Spinal cord (tissue), 10 donors: ENCODE measurements around the gene TRIP4. TPM values are rescaled to one million over a fixed set of nuclear protein-coding genes. Genes with fewer than 3 reads are reported as not detected.
A peak's percentile ranks its signal among the peaks of the same experiment; 100 is the strongest.
"Not testable (repeated sequence)": the region's sequence is repeated elsewhere in the genome, so short reads cannot be mapped to it uniquely, and the experiment has no call there.

ENCODE experiments used
- DNase-seq, 6 donors: peaks; one replicate each; pipeline versions ENCODE4 v3.0.0 to v3.0.0-alpha.2; 2013 to 2015; ENCODE audit warnings: low spot score in 6 of 6, low read depth in 4 of 6
- H3K27ac ChIP-seq: one replicate; pipeline ENCODE4 v1.5.1; 2013; ENCODE audit warnings: low read depth, low read length, control low read depth
- H3K27me3 ChIP-seq: one replicate; pipeline ENCODE4 v1.6.1; 2013; ENCODE audit warnings: low read length; ENCODE audit not compliant: control insufficient read depth, insufficient read depth
- H3K36me3 ChIP-seq: one replicate; pipeline ENCODE4 v1.6.1; 2013; ENCODE audit warnings: low read length; ENCODE audit not compliant: control insufficient read depth, insufficient read depth
- H3K4me1 ChIP-seq: one replicate; pipeline ENCODE4 v1.6.1; 2013; ENCODE audit warnings: low read length; ENCODE audit not compliant: control insufficient read depth, insufficient read depth
- H3K4me3 ChIP-seq: one replicate; pipeline ENCODE4 v1.5.1; 2013; ENCODE audit warnings: low read depth, low read length, control low read depth
- H3K9me3 ChIP-seq: one replicate; pipeline ENCODE4 v1.6.1; 2013; ENCODE audit warnings: low read length; ENCODE audit not compliant: control insufficient read depth, insufficient read depth
- WGBS: methylation state at CpG from one replicate; pipeline ENCODE4 v1.1.5; 2013; ENCODE audit warnings: missing lambda C conversion rate; ENCODE audit not compliant: insufficient coverage; 5-methylcytosine and 5-hydroxymethylcytosine counted together
- polyA plus RNA-seq, 2 donors: library from polyadenylated mRNA; unstranded; fragments of 120-200 nt; gene quantifications; one replicate each; pipeline ENCODE4 v1.2.1, GENCODE V29; 2013; ENCODE audit not compliant: insufficient read length in 2 of 2
- small RNA-seq: library from RNA; depleted of rRNA; stranded (forward); fragments of <200 nt; gene quantifications from one replicate; pipeline ENCODE3, GENCODE V24; 2014; ENCODE audit warnings: low replicate concordance
- total RNA-seq, 2 donors: library from RNA; depleted of rRNA in 1 of 2; stranded (reverse); fragments of 120-200 nt in 1 of 2; fragments of >200 nt in 1 of 2; gene quantifications; one replicate each; pipeline versions ENCODE4 v1.2.3 to v1.2.4, GENCODE V29; 2013 to 2014
- donor health status: healthy.

TRIP4 gene
- total and polyA plus RNA-seq, 4 donors: 15.3 to 28.4 (median 23.0) TPM

DNA sequence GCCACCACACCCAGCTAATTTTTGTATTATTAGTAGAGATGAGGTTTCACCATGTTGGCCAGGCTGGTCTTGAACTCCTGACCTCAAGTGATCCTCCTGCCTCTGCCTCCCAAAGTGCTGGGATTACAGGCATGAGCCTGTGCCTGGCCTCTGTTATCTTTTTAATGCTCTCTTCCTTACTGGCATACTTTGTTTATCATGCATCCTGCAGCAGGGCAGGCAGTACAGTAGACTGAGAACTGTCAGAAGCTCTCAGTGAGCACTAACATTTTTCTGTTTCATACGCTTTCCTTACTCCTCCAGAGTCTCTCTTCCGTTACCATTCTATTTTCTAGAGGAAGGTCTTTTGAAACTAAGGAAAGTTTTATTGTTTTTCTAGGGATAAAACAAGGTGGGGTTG, 108.3 kb downstream of the TRIP4 start:
- H3K36me3 ChIP-seq: peaks cover 10% of the 10 kb centered on the region
- not testable (repeated sequence) for H3K27me3 ChIP-seq, H3K4me1 ChIP-seq, H3K9me3 ChIP-seq, H3K27ac ChIP-seq, H3K4me3 ChIP-seq, DNase-seq
- WGBS: no CpG with 5 or more reads among the region's 2 CpGs

GRCh38 chr15:64500695-64501395, 113.2 kb downstream of the TRIP4 start:
- H3K9me3 ChIP-seq: no peaks in the 10 kb centered on the region
- H3K27ac ChIP-seq: no peak overlapping the region
- H3K4me3 ChIP-seq: no peak overlapping the region
- WGBS: 25% methylated on average over 1 of the region's 3 CpGs
- DNase-seq: peak in 1 of 6 donors; percentile 71
- peaks cover 26% of the 10 kb centered on the region for H3K4me1 ChIP-seq
- peaks cover 11% of the 10 kb centered on the region for H3K36me3 ChIP-seq
- H3K27me3 ChIP-seq: no peaks in the 10 kb centered on the region

- no peak overlapping the region for H3K4me3 ChIP-seq
- H3K4me1 ChIP-seq: peaks cover 26% of the 10 kb centered on the region
- DNase-seq: peak in 2 of 6 donors; percentile 55 to 81
- peak overlapping the region; percentile 54 for H3K27ac ChIP-seq
- no CpG with 5 or more reads among the region's 1 CpG for WGBS
- H3K27me3 ChIP-seq: no peaks in the 10 kb centered on the region
- no peaks in the 10 kb centered on the region for H3K9me3 ChIP-seq
- H3K36me3 ChIP-seq: peaks cover 10% of the 10 kb centered on the region
Measured at GRCh38 chr15:64501396-64501715, 113.7 kb downstream of the TRIP4 start.

DNA sequence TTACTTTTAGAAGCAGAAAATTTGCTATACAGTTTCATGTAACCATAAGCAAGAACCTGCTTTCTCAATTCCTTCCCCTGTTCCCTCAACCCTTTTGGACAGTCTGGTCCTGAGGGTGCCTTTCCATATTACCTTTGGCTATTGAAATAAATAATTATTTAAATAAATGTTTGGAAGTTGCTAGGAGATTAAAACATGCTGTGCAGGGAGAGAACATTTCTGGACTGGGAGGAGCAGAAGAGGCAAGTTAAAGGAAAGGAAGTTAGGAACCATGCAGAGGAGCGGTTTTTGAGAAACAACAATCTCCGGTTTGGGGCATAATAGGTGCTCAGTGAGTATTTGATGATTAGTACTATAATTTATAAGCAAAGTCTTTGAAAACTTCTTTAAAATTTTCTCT, 114.5 kb downstream of the TRIP4 start:
- H3K9me3 ChIP-seq: no peaks in the 10 kb centered on the region
- H3K27ac ChIP-seq: peak overlapping the region; percentile 54
- no peaks in the 10 kb centered on the region for H3K27me3 ChIP-seq
- no CpG with 5 or more reads among the region's 2 CpGs for WGBS
- peaks cover 27% of the 10 kb centered on the region for H3K4me1 ChIP-seq
- DNase-seq: no peak
- peaks cover 10% of the 10 kb centered on the region for H3K36me3 ChIP-seq
- H3K4me3 ChIP-seq: no peak overlapping the region

DNA sequence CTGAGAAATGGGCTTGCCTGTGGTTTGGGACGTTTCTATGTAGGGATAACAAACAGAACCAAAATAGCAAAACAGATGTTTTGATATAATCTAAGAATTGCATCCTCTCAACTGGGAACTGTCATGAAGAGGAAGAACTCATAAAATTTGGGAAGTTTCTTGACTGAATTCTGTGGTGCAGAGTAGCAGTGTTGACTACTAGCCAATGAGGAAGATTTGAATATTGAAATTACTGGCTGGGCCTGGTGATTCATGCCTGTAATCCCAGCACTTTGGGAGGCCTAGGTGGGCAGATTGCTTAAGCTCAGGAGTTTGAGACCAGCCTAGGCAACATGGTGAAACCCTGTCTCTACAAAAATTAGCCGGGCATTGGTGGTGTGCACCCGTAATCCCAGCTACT, 114.9 kb downstream of the TRIP4 start:
- no peak overlapping the region for H3K4me3 ChIP-seq
- no peaks in the 10 kb centered on the region for H3K27me3 ChIP-seq
- H3K9me3 ChIP-seq: no peaks in the 10 kb centered on the region
- H3K27ac ChIP-seq: peak overlapping the region; percentile 54
- WGBS: 90% methylated on average over 2 of the region's 3 CpGs
- peaks cover 10% of the 10 kb centered on the region for H3K36me3 ChIP-seq
- DNase-seq: no peak
- peaks cover 31% of the 10 kb centered on the region for H3K4me1 ChIP-seq

DNA sequence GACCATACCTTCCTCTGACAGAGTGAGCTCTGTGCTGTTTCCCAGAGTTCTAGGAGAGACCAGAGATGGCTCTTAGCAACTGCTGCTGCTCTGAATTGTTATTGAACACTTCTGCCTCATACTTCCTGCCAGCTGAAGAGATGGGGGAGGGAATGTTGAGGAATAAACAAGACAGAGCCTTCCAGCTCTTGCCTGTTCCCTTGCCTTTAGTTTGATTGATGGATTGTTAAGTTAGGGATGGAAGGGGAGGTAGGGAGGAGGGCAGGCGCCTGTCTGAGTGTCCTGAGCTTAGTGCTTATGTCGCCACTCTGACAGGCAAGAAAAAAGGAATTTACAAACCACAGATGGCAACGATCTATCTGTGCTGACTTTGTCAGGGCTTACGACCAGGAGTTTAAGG, 115.6 kb downstream of the TRIP4 start:
- DNase-seq: peak in 3 of 6 donors; percentile 46 to 82 (median 62)
- no CpG with 5 or more reads among the region's 4 CpGs for WGBS
- H3K36me3 ChIP-seq: peaks cover 10% of the 10 kb centered on the region
- H3K4me3 ChIP-seq: no peak overlapping the region
- H3K9me3 ChIP-seq: no peaks in the 10 kb centered on the region
- H3K4me1 ChIP-seq: peaks cover 31% of the 10 kb centered on the region
- no peaks in the 10 kb centered on the region for H3K27me3 ChIP-seq
- H3K27ac ChIP-seq: peak overlapping the region; percentile 49

DNA sequence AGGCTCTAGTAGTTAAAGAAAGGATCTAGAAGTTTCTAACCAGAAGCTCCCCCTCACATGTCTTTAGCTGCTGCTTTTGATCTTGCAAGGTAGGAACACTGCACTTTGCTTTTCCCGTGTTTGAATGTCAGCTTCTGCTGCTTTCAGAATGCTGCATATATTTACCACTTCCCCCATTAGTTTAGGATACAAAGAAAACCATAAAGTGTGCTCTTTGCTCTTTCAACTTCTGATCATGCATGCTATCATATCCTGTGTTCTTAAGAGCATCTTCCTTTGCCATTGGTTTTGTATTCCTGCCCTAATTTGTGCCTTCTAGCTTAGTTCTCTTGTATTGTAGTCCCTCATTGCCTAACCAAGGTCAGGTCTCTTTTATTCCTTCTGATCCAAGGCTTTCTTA, 116.0 kb downstream of the TRIP4 start:
- no peaks in the 10 kb centered on the region for H3K9me3 ChIP-seq
- H3K27ac ChIP-seq: peak overlapping the region; percentile 33
- H3K4me3 ChIP-seq: no peak overlapping the region
- H3K27me3 ChIP-seq: no peaks in the 10 kb centered on the region
- no peak for DNase-seq
- no CpG with 5 or more reads among the region's 1 CpG for WGBS
- H3K4me1 ChIP-seq: peaks cover 31% of the 10 kb centered on the region
- H3K36me3 ChIP-seq: peaks cover 10% of the 10 kb centered on the region

Small RNA genes lying within 50 kb of the gene (small RNA-seq; reads per million reads assigned to genes)
- gene RF00019: not detected
- not detected for gene RF00554

Other genes with a start within 250 kb of the TRIP4 start
- 10 to 100 TPM in 1 of 2 donors, 1 to 10 TPM in 1; 9.9 to 10.5 TPM for gene SNX22, start 236.1 kb upstream of the TRIP4 start, total RNA-seq
- gene SNX22, start 236.1 kb upstream of the TRIP4 start, polyA plus RNA-seq: 10 to 100 TPM; 33.0 to 35.2 TPM
- gene PPIB, start 224.8 kb upstream of the TRIP4 start, total RNA-seq: 100 to 1,000 TPM; 180 to 534 TPM
- 100 to 1,000 TPM; 404 to 451 TPM for gene PPIB, start 224.8 kb upstream of the TRIP4 start, polyA plus RNA-seq
- 10 to 100 TPM; 24.9 to 33.1 TPM for gene CSNK1G1, start 31.7 kb upstream of the TRIP4 start, total RNA-seq
- gene CSNK1G1, start 31.7 kb upstream of the TRIP4 start, polyA plus RNA-seq: 10 to 100 TPM; 12.4 to 14.0 TPM
- gene PCLAF, start 6.4 kb upstream of the TRIP4 start, total RNA-seq: 1 to 10 TPM; 8.0 to 9.4 TPM
- 10 to 100 TPM; 23.4 to 24.7 TPM for gene PCLAF, start 6.4 kb upstream of the TRIP4 start, polyA plus RNA-seq
- 10 to 100 TPM; 20.9 to 28.3 TPM for gene ZNF609, start 72.7 kb downstream of the TRIP4 start, total RNA-seq
- gene ZNF609, start 72.7 kb downstream of the TRIP4 start, polyA plus RNA-seq: 10 to 100 TPM; 33.0 to 34.5 TPM